HepG2 (cell line): ENCODE measurements around the gene MYOZ3. TPM values are rescaled to one million over a fixed set of nuclear protein-coding genes. Genes with fewer than 3 reads are reported as not detected.
A peak's percentile ranks its signal among the peaks of the same experiment; 100 is the strongest.

Experiments used
- ATAC-seq: fragments of 200-7000 bp; cut with Tn5 transposase; 3 replicates; pipeline ENCODE4 v1.9.1; 2020; ENCODE audit warnings: mild to moderate bottlenecking, moderate library complexity
- BruUV-seq: library from RNA; stranded (reverse); fragments of 400-500 nt; replicated peaks from 2 replicates; lab custom pipeline; 2021; lab: Mats Ljungman, UMichigan
- CTCF ChIA-PET: fragments of 300-600 bp; formaldehyde crosslinking; extraction: SDS; loops from one replicate; lab custom pipeline; 2021; ENCODE audit warnings: low total read pairs, inconsistent platforms, low intra/inter-chr PET ratio; lab: Yijun Ruan, JAX
- POLR2A ChIA-PET: fragments of 350-600 bp; sonication (Branson Sonifier 250); formaldehyde crosslinking; loops from one replicate; lab custom pipeline; 2020; ENCODE audit warnings: antibody characterized with exemption, inconsistent platforms; lab: Yijun Ruan, JAX
- DNase-seq: peaks from one replicate; pipeline ENCODE4 v3.0.0-alpha.2; 2015; ENCODE audit warnings: low spot score
- FAIRE-seq: peaks from 3 replicates; lab custom pipeline; 2011; peaks lifted over from hg19 to GRCh38; lab: Jason Lieb, UNC
- H2AFZ ChIP-seq: one replicate; pipeline ENCODE4 v1.6.1; 2011; ENCODE audit warnings: low read length, inconsistent platforms
- H3K27ac ChIP-seq: fragments of 300-600 bp; 3 replicates; pipeline ENCODE4 v1.8.0; 2011; ENCODE audit warnings: mixed run types, mild to moderate bottlenecking, mixed read lengths, low read length, inconsistent platforms; ENCODE audit not compliant: insufficient read depth; ENCODE audit errors: extremely low read length
- H3K27me3 ChIP-seq, 2 experiments: fragments of 200-600 bp in 1 of 2; 2 replicates in 1 of 2; 3 replicates in 1 of 2; pipeline versions ENCODE4 v1.6.0 to v1.8.0; 2011; ENCODE audit warnings: low read length in 2 of 2, mild to moderate bottlenecking in 2 of 2, moderate library complexity in 2 of 2, inconsistent platforms in 1 of 2; ENCODE audit not compliant: insufficient read depth in 2 of 2, control insufficient read depth in 1 of 2
- H3K36me3 ChIP-seq, 2 experiments: fragments of 200-600 bp in 1 of 2; replicated peaks in 1 of 2; 2 replicates in 1 of 2; 3 replicates in 1 of 2; pipeline versions ENCODE4 v1.5.1 to v1.8.0; 2011; ENCODE audit warnings: low read length in 2 of 2, inconsistent platforms in 1 of 2; ENCODE audit not compliant: insufficient read depth in 2 of 2, control insufficient read depth in 1 of 2
- H3K4me1 ChIP-seq: 2 replicates; pipeline ENCODE4 v1.5.1; 2012; ENCODE audit warnings: low read length, inconsistent platforms; ENCODE audit not compliant: insufficient read depth
- H3K4me2 ChIP-seq: 2 replicates; pipeline ENCODE4 v1.6.0; 2011; ENCODE audit warnings: low read depth, low read length, inconsistent platforms
- H3K4me3 ChIP-seq, 3 experiments: fragments of 200-600 bp in 1 of 3; sonication (generic), shearing (Covaris generic) in 1 of 3; replicated peaks in 1 of 3; 2 replicates each; pipeline ENCODE4 v1.5.1; 2011 to 2016; ENCODE audit warnings: low read length in 3 of 3, inconsistent platforms in 2 of 3, low read depth in 2 of 3, mild to moderate bottlenecking in 2 of 3, control low read depth in 1 of 3, mixed read lengths in 1 of 3; ENCODE audit not compliant: insufficient read depth in 1 of 3
- H3K79me2 ChIP-seq: one replicate; pipeline ENCODE4 v1.6.1; 2011; ENCODE audit warnings: low read length, inconsistent platforms; ENCODE audit not compliant: insufficient read depth
- H3K9ac ChIP-seq: 2 replicates; pipeline ENCODE4 v1.6.0; 2011; ENCODE audit warnings: mild to moderate bottlenecking, low read depth, low read length, inconsistent platforms; ENCODE audit not compliant: insufficient read depth
- H3K9me3 ChIP-seq: 2 replicates; pipeline ENCODE4 v1.5.1; 2012; ENCODE audit warnings: mild to moderate bottlenecking, low read length
- H4K20me1 ChIP-seq: 2 replicates; pipeline ENCODE4 v1.6.0; 2011; ENCODE audit warnings: inconsistent platforms, mild to moderate bottlenecking, low read length, moderate library complexity; ENCODE audit not compliant: insufficient read depth
- ARHGAP35 ChIP-seq: sonication (generic); formaldehyde crosslinking; IDR thresholded peaks from 2 replicates; pipeline ENCODE4 v1.9.0; 2022; ENCODE audit warnings: mild to moderate bottlenecking, inconsistent platforms, moderate library complexity, missing genetic modification reagents, borderline replicate concordance
- HNRNPL ChIP-seq: fragments of 200-400 bp; formaldehyde crosslinking; IDR thresholded peaks from 2 replicates; pipeline ENCODE4 v1.6.1; 2017; ENCODE audit warnings: mild to moderate bottlenecking, low read depth, low read length
- TOE1 ChIP-seq: sonication (generic); formaldehyde crosslinking; IDR thresholded peaks from 2 replicates; pipeline ENCODE4 v1.4.0; 2020; ENCODE audit warnings: mild to moderate bottlenecking, missing genetic modification reagents
- ZNF256 ChIP-seq: sonication (generic); formaldehyde crosslinking; conservative IDR thresholded peaks from 2 replicates; pipeline ENCODE4 v1.4.0; 2020; ENCODE audit warnings: missing genetic modification reagents
- ZNF629 ChIP-seq: sonication (generic); formaldehyde crosslinking; conservative IDR thresholded peaks from 2 replicates; pipeline ENCODE4 v1.5.0; 2020; ENCODE audit warnings: missing genetic modification reagents
- ZNF776 ChIP-seq: sonication (generic); formaldehyde crosslinking; IDR thresholded peaks from 2 replicates; pipeline ENCODE4 v1.4.0; 2020; ENCODE audit warnings: mild to moderate bottlenecking, missing genetic modification reagents
- WGBS: methylation state at CpG from one replicate; pipeline ENCODE4 v1.1.6; 2017; ENCODE audit warnings: low lambda C conversion rate; 5-methylcytosine and 5-hydroxymethylcytosine counted together
- in situ Hi-C: cut with HindIII; loops from 2 replicates; pipeline ENCODE4 v1.10.0; 2017; ENCODE audit warnings: low pct_unique_long_range_greater_than_20kb; ENCODE audit not compliant: extremely low pct_ligation_motif_present
- intact Hi-C: fragments of 100-400 bp; cut with micrococcal nuclease; formaldehyde crosslinking; loops from one replicate; pipeline ENCODE4 v1.10.0; 2022; ENCODE audit not compliant: unreplicated experiment
- polyA plus RNA-seq, 8 experiments: library from polyadenylated mRNA; depleted of rRNA in 3 of 8; stranded (reverse) in 7 of 8; unstranded in 1 of 8; fragments of >200 nt; fragmentation: Illumina TruSeq in 4 of 8; extraction: Trizol in 4 of 8; gene quantifications; 2 replicates each; pipeline versions ENCODE4 v1.2.1 to v1.2.3, GENCODE V29; 2011 to 2016; ENCODE audit warnings: low read depth in 4 of 8, missing spikeins in 1 of 8, mixed read lengths in 1 of 8; ENCODE audit not compliant: insufficient read depth in 1 of 8
- total RNA-seq, 5 experiments: library from RNA; depleted of rRNA; stranded (reverse); fragments of >200 nt; fragmentation: Illumina TruSeq; extraction: Trizol; gene quantifications; 2 replicates each; pipeline ENCODE4 v1.2.3, GENCODE V29; 2016; ENCODE audit warnings: low read depth in 1 of 5
- TF ChIP-seq, protein P1 (sequence below): IDR thresholded peaks from 2 replicates; pipeline ENCODE4 v1.6.1; 2016; ENCODE audit warnings: missing biosample characterization, missing genetic modification reagents, low read depth

The MYOZ3 gene
- total and polyA plus RNA-seq, 2 of the 13 experiments (the other 11 are each of a cell fraction or from before 2014, with no cell fraction given) = 0.05 TPM; not detected in 1

DNA sequence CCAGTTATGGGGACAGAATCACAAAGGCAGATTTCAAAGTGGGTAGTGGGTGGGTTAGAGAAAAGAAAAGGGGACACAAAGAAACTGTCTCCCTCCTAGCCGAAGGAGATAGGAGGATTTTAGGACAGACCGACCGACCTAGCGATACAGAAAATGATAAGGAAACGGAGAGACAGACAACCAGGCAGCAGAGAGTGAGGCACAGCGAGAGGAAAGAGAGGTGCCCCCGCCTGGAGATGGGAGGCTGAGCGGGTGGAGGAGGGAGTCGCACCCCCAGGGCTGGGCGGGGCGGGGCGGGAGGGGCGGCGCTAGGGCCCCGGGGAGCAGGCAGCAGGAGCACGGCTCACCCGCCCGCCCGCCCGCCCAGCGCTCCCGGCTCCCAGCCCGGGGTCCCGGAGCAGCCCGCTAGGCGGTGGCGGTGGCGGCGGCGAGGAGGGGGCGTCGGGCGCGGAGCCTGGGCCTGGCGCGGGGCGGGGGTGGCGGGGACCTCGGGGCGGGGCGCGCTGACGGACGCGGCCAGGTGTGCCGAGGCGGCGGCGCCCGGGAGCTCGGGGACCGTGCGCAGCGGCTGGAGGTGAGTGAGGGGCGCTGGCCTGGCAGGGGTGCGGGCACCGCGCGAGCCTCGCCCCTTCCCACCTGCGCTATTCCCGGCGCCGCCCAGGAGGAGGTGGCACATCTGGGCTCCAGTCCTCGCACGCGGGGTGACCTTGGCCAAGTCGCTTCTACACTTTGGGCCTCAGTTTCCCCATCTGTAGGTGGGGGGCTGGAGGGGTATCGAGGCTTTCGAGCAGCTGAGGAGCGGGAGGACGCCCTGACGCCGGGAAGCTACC, 36.5 kb upstream of the MYOZ3 start (continued):
- TF ChIP-seq ARHGAP35 = no peak
- TF ChIP-seq, protein P1, sequence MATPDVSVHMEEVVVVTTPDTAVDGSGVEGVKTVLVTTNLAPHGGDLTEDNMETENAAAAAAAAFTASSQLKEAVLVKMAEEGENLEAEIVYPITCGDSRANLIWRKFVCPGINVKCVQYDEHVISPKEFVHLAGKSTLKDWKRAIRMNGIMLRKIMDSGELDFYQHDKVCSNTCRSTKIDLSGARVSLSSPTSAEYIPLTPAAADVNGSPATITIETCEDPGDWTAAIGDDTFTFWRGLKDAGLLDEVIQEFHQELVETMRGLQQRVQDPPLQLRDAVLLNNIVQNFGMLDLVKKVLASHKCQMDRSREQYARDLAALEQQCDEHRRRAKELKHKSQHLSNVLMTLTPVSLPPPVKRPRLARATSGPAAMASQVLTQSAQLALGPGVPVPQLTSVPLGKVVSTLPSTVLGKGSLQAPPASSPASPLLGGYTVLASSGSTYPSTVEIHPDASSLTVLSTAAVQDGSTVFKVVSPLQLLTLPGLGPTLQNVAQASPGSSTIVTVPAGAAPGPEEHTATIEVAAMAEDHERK (CRISPR knock-in tag) = no peak

DNA sequence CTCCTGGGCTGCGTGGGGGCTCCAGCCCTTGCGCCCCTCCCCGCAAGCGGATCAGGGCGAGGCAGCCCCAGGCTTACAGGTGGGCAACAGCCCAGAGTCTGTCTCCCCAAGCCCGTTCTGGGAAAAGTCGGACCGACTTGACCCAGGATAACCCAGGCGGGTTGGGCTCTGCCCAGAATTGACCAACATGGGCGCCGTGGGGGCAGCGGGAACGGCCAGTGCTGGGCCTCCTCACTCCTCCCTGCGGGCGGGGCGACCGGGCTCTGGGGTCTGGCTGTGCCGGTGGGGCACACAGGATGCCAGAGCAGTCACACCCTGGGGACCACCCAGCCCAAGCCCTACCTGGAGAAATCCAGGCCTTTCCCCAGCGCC, 35.9 kb upstream of the MYOZ3 start:
- peaks cover 4 to 39% of the 10 kb centered on the region in 2 experiments for H3K27me3 ChIP-seq
- H3K79me2 ChIP-seq = no peaks in the 10 kb centered on the region
- peak overlapping the region in 1 of 3 experiments; percentile 64; a peak in 2 of 6 replicates for H3K4me3 ChIP-seq
- FAIRE-seq (no peak), ATAC-seq (no peak), DNase-seq (no peak)
- ChIA-PET CTCF (no interaction called here), POLR2A (no interaction called here)
- 60% methylated on average over 1 of the region's 19 CpGs for WGBS
- no peaks in the 10 kb centered on the region for H4K20me1 ChIP-seq
- intact Hi-C loops = no loop called here
- H3K27ac ChIP-seq = no peak overlapping the region
- no peak overlapping the region for H2AFZ ChIP-seq
- TF ChIP-seq HNRNPL (0 out of 2 replicates have a peak, but pooled peaks have one; percentile 28), TOE1 (CRISPR knock-in tag) (no peak), ZNF629 (no peak), ZNF256 (CRISPR knock-in tag) (no peak), ZNF776 (CRISPR knock-in tag) (no peak)
- no peaks in the 10 kb centered on the region for H3K36me3 ChIP-seq
- no peaks in the 10 kb centered on the region for H3K9me3 ChIP-seq
- in situ Hi-C loops = no loop called here
- BruUV-seq = no TSS peak
- no peak overlapping the region for H3K9ac ChIP-seq
- peak overlapping the region; percentile 71 for H3K4me2 ChIP-seq
- H3K4me1 ChIP-seq = peaks cover 13% of the 10 kb centered on the region
